Hepatocyte (in vitro differentiated cells): ENCODE data around the gene IL2. TPM values are rescaled to one million over a fixed set of nuclear protein-coding genes. Genes with fewer than 3 reads are reported as not detected.

ENCODE experiments used
- DNase-seq: peaks from one replicate; pipeline ENCODE4 v3.0.0-alpha.2; 2016; ENCODE audit warnings: low spot score
- H2AFZ ChIP-seq: fragments of 200-600 bp; sonication (generic); 2 replicates; pipeline ENCODE4 v1.6.0; 2016; ENCODE audit warnings: antibody characterized with exemption, mild to moderate bottlenecking
- H3K27ac ChIP-seq: fragments of 200-600 bp; sonication (generic); 2 replicates; pipeline ENCODE4 v1.5.1; 2016; ENCODE audit warnings: mild to moderate bottlenecking
- H3K27me3 ChIP-seq: fragments of 200-600 bp; sonication (generic); 2 replicates; pipeline ENCODE4 v1.6.1; 2016
- H3K36me3 ChIP-seq: fragments of 200-600 bp; sonication (generic); replicated peaks from 2 replicates; pipeline ENCODE4 v1.5.1; 2016; ENCODE audit warnings: low read depth; ENCODE audit not compliant: insufficient read depth
- H3K4me1 ChIP-seq: fragments of 200-600 bp; sonication (generic); 2 replicates; pipeline ENCODE4 v1.5.1; 2016; ENCODE audit warnings: mild to moderate bottlenecking, moderate library complexity; ENCODE audit not compliant: insufficient read depth
- H3K4me2 ChIP-seq: fragments of 200-600 bp; sonication (generic); 2 replicates; pipeline ENCODE4 v1.6.0; 2016
- H3K4me3 ChIP-seq: fragments of 200-600 bp; sonication (generic); 2 replicates; pipeline ENCODE4 v1.5.1; 2016; ENCODE audit warnings: mild to moderate bottlenecking
- H3K79me2 ChIP-seq: fragments of 200-600 bp; sonication (generic); 2 replicates; pipeline ENCODE4 v1.6.0; 2017; ENCODE audit warnings: mild to moderate bottlenecking
- H3K9me2 ChIP-seq: fragments of 200-600 bp; sonication (generic); replicated peaks from 2 replicates; pipeline ENCODE4 v1.6.0; 2017; ENCODE audit warnings: mild to moderate bottlenecking; ENCODE audit not compliant: insufficient read depth
- H3K9me3 ChIP-seq: fragments of 200-600 bp; sonication (generic); 2 replicates; pipeline ENCODE4 v1.5.1; 2016; ENCODE audit warnings: low read depth, mild to moderate bottlenecking
- H4K20me1 ChIP-seq: fragments of 200-600 bp; sonication (generic); 2 replicates; pipeline ENCODE4 v1.6.0; 2016; ENCODE audit warnings: mild to moderate bottlenecking; ENCODE audit not compliant: insufficient read depth, poor library complexity, severe bottlenecking
- EZH2 ChIP-seq: fragments of 200-600 bp; sonication (generic); IDR thresholded peaks from 2 replicates; pipeline ENCODE4 v1.6.1; 2016; ENCODE audit warnings: antibody characterized with exemption, mild to moderate bottlenecking, borderline replicate concordance
- EZH2phosphoT487 ChIP-seq: fragments of 200-600 bp; sonication (generic); IDR thresholded peaks from one replicate; pipeline ENCODE4 v1.6.1; 2018; ENCODE audit warnings: antibody characterized with exemption, mild to moderate bottlenecking, low read depth, moderate library complexity; ENCODE audit not compliant: unreplicated experiment, severe bottlenecking
- WGBS: methylation state at CpG from one replicate; pipeline ENCODE4 v1.1.6; 2016; ENCODE audit warnings: low lambda C conversion rate; ENCODE audit errors: missing lambda C conversion rate; 5-methylcytosine and 5-hydroxymethylcytosine counted together
- polyA plus RNA-seq: library from polyadenylated mRNA; unstranded; fragments of >200 nt; fragmentation: Nextera tagmentation; extraction: Ambion mirVana; gene quantifications from 2 replicates; pipeline ENCODE4 v1.2.1, GENCODE V29; 2016
- total RNA-seq: library from RNA; depleted of rRNA; stranded (reverse); fragments of >200 nt; gene quantifications from 2 replicates; pipeline ENCODE4 v1.2.3, GENCODE V29; 2014
- TF ChIP-seq, protein P1 (sequence below): fragments of 200-600 bp; sonication (generic); IDR thresholded peaks from 2 replicates; pipeline ENCODE4 v1.5.1; 2016; ENCODE audit warnings: antibody characterized with exemption, mild to moderate bottlenecking; ENCODE audit not compliant: poor library complexity

The IL2 gene
- total and polyA plus RNA-seq, 2 experiments from 2014 or later: not detected

DNA sequence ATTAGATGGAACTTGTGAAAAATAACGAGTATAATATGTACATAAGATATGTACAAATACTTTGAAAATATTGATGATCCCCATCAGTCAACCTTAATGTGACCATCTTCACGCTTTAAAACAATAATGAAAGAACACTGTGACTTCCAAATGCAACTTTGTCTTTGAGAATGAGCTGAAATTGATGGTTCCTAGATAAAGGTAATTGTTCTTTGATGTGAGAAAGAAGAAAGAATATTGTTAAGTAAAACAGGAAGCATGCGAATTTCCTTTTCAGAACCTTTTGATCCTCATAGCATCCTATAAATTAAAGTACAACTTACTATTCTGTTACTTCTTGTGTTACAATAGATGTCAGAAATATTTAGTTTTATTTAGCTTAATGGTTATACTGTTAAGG lies 22.2 kb downstream of the IL2 start:
- no peaks in the 10 kb centered on the region for H3K36me3 ChIP-seq
- H3K79me2 ChIP-seq: no peaks in the 10 kb centered on the region
- H3K27me3 ChIP-seq: no peaks in the 10 kb centered on the region
- 86% methylated on average over 3 of the region's 3 CpGs for WGBS
- H3K9me3 ChIP-seq: no peaks in the 10 kb centered on the region
- no peaks in the 10 kb centered on the region for H4K20me1 ChIP-seq
- no peak overlapping the region for H2AFZ ChIP-seq
- no peak overlapping the region for H3K4me2 ChIP-seq
- H3K9me2 ChIP-seq: no peaks in the 10 kb centered on the region
- no peaks in the 10 kb centered on the region for H3K4me1 ChIP-seq
- no peak overlapping the region for H3K4me3 ChIP-seq
- no peak for DNase-seq
- H3K27ac ChIP-seq: no peak overlapping the region
- TF ChIP-seq EZH2phosphoT487: no peak
- no peak for TF ChIP-seq EZH2
- TF ChIP-seq, protein P1, sequence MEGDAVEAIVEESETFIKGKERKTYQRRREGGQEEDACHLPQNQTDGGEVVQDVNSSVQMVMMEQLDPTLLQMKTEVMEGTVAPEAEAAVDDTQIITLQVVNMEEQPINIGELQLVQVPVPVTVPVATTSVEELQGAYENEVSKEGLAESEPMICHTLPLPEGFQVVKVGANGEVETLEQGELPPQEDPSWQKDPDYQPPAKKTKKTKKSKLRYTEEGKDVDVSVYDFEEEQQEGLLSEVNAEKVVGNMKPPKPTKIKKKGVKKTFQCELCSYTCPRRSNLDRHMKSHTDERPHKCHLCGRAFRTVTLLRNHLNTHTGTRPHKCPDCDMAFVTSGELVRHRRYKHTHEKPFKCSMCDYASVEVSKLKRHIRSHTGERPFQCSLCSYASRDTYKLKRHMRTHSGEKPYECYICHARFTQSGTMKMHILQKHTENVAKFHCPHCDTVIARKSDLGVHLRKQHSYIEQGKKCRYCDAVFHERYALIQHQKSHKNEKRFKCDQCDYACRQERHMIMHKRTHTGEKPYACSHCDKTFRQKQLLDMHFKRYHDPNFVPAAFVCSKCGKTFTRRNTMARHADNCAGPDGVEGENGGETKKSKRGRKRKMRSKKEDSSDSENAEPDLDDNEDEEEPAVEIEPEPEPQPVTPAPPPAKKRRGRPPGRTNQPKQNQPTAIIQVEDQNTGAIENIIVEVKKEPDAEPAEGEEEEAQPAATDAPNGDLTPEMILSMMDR: no peak

DNA sequence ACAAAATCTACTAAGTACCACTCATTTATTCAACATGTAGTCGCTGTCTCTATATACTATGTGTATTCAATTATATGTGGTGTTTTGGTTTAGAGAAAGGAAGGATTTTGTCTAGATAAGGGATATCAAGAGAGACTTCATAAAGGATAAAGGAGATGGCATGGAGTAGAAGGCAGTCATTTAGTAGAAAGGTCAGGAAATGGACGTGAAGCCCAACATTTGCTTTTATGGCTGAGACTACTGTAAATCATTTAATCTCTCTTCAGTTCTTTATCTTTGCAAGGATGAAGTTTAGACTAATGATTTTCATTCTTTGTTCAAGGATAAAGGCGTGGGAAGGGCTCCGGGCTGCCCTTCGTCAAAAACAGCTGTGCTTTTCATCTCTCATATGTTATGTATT lies 25.2 kb downstream of the IL2 start:
- Histone ChIP-seq H3K4me1 (no peaks in the 10 kb centered on the region), H3K4me2 (no peak overlapping the region), H3K36me3 (no peaks in the 10 kb centered on the region), H3K27ac (no peak overlapping the region), H3K4me3 (no peak overlapping the region), H3K9me3 (no peaks in the 10 kb centered on the region), H3K27me3 (no peaks in the 10 kb centered on the region), H2AFZ (no peak overlapping the region), H3K79me2 (no peaks in the 10 kb centered on the region), H3K9me2 (no peaks in the 10 kb centered on the region), H4K20me1 (no peaks in the 10 kb centered on the region)
- 33% methylated on average over 5 of the region's 5 CpGs for WGBS
- no peak for TF ChIP-seq EZH2
- TF ChIP-seq, protein P1: no peak
- TF ChIP-seq EZH2phosphoT487: no peak
- no peak for DNase-seq

DNA sequence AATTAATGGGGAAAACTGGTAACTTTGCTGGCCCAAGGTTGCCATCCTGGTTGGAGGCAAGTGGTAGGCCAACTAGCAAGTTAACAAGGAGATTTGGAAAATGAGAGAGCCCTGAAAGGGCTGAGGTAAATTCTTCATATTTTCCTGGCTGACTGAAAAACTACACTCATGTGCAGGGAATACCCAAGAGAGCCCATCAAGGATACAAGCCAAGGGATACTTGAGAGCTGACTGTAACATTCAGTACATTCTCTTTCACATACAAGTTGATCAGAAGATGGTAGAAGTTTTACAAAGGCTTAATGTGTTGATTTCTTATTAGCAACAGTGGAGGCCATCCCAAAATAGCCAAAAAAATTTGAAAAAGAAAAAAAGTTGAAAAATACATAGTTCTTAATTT lies 33.3 kb downstream of the IL2 start:
- no peak overlapping the region for H3K4me2 ChIP-seq
- H3K36me3 ChIP-seq: no peaks in the 10 kb centered on the region
- TF ChIP-seq EZH2: no peak
- no peak for TF ChIP-seq EZH2phosphoT487
- TF ChIP-seq, protein P1: no peak
- no peaks in the 10 kb centered on the region for H3K9me3 ChIP-seq
- no peak overlapping the region for H2AFZ ChIP-seq
- H3K27me3 ChIP-seq: no peaks in the 10 kb centered on the region
- DNase-seq: no peak
- H3K4me1 ChIP-seq: no peaks in the 10 kb centered on the region
- H4K20me1 ChIP-seq: no peaks in the 10 kb centered on the region
- H3K79me2 ChIP-seq: no peaks in the 10 kb centered on the region
- H3K4me3 ChIP-seq: no peak overlapping the region
- no peak overlapping the region for H3K27ac ChIP-seq
- H3K9me2 ChIP-seq: no peaks in the 10 kb centered on the region

DNA sequence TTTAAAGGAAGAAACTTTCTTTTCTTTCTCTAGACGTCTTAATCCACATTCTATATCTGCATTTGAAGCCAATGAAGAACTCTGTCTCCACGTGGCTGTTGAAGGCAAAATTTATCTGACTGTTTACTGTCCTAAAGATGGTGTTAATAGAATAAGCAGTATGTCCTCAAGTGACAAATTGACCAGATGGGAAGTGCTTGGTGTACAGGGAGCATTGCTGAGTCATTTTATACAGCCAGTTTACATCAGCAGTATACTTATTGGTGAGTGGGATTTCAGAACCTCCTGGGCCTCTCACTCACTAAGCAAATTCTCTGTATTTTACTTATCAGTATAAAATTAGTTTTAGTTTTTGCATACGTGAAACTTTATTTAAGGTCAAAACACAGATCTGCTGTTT lies 44.0 kb downstream of the IL2 start:
- Histone ChIP-seq H3K9me3 (no peaks in the 10 kb centered on the region), H3K36me3 (no peaks in the 10 kb centered on the region), H3K9me2 (no peaks in the 10 kb centered on the region), H3K79me2 (no peaks in the 10 kb centered on the region), H3K27me3 (no peaks in the 10 kb centered on the region), H2AFZ (no peak overlapping the region), H3K4me3 (no peak overlapping the region), H3K4me2 (no peak overlapping the region), H4K20me1 (no peaks in the 10 kb centered on the region), H3K4me1 (no peaks in the 10 kb centered on the region), H3K27ac (no peak overlapping the region)
- TF ChIP-seq EZH2 (no peak), EZH2phosphoT487 (no peak)
- TF ChIP-seq, protein P1: no peak
- DNase-seq: no peak
- WGBS: 59% methylated on average over 3 of the region's 3 CpGs
